H1 (cell line): Measurements from ENCODE around the gene ASIC5. TPM values are rescaled to one million over a fixed set of nuclear protein-coding genes. Genes with fewer than 3 reads are reported as not detected.

Experiments used
- BRCA1 ChIP-seq: IDR thresholded peaks from 2 replicates; pipeline ENCODE4 v1.6.1; 2012; ENCODE audit warnings: low read depth, low read length, improper control_type of control experiment
- CEBPB ChIP-seq: IDR thresholded peaks from 2 replicates; pipeline ENCODE4 v1.6.1; 2012; ENCODE audit warnings: low read depth, low read length
- KDM1A ChIP-seq: fragments of 200-600, 300-600 bp; sonication (generic); IDR thresholded peaks from 2 replicates; pipeline ENCODE4 v1.7.1; 2016; ENCODE audit warnings: mild to moderate bottlenecking, low read length, borderline replicate concordance
- POU5F1 ChIP-seq: IDR thresholded peaks from 2 replicates; pipeline ENCODE4 v1.6.1; 2011; ENCODE audit warnings: low read depth, mild to moderate bottlenecking, low read length, moderate library complexity
- RBBP5 ChIP-seq: IDR thresholded peaks from 2 replicates; pipeline ENCODE4 v1.7.1; 2012; ENCODE audit warnings: low read depth, mild to moderate bottlenecking, inconsistent platforms, low read length, moderate library complexity, borderline replicate concordance
- SP2 ChIP-seq: IDR thresholded peaks from 2 replicates; pipeline ENCODE4 v1.6.1; 2012; ENCODE audit warnings: mild to moderate bottlenecking, low read length, inconsistent platforms
- TAF1 ChIP-seq: IDR thresholded peaks from 2 replicates; pipeline ENCODE4 v1.6.1; 2011; ENCODE audit warnings: mild to moderate bottlenecking, low read depth, low read length
- polyA plus RNA-seq, 7 experiments: library from polyadenylated mRNA; depleted of rRNA in 3 of 7; stranded (reverse) in 5 of 7; unstranded in 2 of 7; fragments of >200 nt in 5 of 7; fragments of 200-250 nt in 2 of 7; gene quantifications; 1 replicate in 5 of 7; 2 replicates in 1 of 7; 4 replicates in 1 of 7; pipeline versions ENCODE4 v1.2.1 to v1.2.3, GENCODE V29; 2011 to 2013; ENCODE audit warnings: missing spikeins in 2 of 7, mixed read lengths in 2 of 7
- total RNA-seq: library from RNA; stranded (reverse); fragmentation: NEBNext Ultra II Directional; extraction: Animal tissue kit (Norgen Biotek cat#: 25700); gene quantifications from 2 replicates; pipeline ENCODE4 v1.2.1, GENCODE V29; 2021
- TF ChIP-seq, protein P1 (sequence below): fragments of 300-600 bp; sonication (generic); IDR thresholded peaks from 2 replicates; pipeline ENCODE4 v1.7.1; 2012; ENCODE audit warnings: low read length, moderate library complexity, mild to moderate bottlenecking, inconsistent platforms; ENCODE audit not compliant: insufficient replicate concordance
- TF ChIP-seq, protein P2 (sequence below): IDR thresholded peaks from 2 replicates; pipeline ENCODE4 v1.6.1; 2012; ENCODE audit warnings: inconsistent platforms
- TF ChIP-seq, protein P3 (sequence below): IDR thresholded peaks from 2 replicates; pipeline ENCODE4 v1.6.1; 2012; ENCODE audit warnings: low read length, inconsistent platforms

Gene ASIC5
- total and polyA plus RNA-seq, 2 of the 8 experiments (the other 6 are each of a cell fraction or from before 2014, with no cell fraction given) = not detected

DNA sequence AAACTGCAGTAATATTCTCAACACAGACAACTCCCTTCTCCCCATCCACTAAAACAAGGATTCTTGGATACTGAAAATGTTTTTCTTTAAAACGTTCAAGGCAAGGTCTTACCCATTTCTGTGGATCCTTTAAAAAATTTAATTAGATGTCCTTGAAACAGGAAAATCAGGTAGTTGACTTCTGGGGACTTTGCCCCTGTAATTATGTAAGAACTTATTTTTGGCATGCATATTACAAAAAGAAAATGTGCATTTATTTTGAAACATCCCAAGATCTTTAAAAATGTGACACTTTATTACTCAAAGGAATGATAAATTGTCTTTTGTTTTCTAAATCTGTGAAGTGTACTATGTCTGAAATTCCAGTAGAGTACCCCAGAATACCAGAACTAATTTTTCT is 81.4 kb downstream of the ASIC5 start (continued):
- TF ChIP-seq, protein P1, sequence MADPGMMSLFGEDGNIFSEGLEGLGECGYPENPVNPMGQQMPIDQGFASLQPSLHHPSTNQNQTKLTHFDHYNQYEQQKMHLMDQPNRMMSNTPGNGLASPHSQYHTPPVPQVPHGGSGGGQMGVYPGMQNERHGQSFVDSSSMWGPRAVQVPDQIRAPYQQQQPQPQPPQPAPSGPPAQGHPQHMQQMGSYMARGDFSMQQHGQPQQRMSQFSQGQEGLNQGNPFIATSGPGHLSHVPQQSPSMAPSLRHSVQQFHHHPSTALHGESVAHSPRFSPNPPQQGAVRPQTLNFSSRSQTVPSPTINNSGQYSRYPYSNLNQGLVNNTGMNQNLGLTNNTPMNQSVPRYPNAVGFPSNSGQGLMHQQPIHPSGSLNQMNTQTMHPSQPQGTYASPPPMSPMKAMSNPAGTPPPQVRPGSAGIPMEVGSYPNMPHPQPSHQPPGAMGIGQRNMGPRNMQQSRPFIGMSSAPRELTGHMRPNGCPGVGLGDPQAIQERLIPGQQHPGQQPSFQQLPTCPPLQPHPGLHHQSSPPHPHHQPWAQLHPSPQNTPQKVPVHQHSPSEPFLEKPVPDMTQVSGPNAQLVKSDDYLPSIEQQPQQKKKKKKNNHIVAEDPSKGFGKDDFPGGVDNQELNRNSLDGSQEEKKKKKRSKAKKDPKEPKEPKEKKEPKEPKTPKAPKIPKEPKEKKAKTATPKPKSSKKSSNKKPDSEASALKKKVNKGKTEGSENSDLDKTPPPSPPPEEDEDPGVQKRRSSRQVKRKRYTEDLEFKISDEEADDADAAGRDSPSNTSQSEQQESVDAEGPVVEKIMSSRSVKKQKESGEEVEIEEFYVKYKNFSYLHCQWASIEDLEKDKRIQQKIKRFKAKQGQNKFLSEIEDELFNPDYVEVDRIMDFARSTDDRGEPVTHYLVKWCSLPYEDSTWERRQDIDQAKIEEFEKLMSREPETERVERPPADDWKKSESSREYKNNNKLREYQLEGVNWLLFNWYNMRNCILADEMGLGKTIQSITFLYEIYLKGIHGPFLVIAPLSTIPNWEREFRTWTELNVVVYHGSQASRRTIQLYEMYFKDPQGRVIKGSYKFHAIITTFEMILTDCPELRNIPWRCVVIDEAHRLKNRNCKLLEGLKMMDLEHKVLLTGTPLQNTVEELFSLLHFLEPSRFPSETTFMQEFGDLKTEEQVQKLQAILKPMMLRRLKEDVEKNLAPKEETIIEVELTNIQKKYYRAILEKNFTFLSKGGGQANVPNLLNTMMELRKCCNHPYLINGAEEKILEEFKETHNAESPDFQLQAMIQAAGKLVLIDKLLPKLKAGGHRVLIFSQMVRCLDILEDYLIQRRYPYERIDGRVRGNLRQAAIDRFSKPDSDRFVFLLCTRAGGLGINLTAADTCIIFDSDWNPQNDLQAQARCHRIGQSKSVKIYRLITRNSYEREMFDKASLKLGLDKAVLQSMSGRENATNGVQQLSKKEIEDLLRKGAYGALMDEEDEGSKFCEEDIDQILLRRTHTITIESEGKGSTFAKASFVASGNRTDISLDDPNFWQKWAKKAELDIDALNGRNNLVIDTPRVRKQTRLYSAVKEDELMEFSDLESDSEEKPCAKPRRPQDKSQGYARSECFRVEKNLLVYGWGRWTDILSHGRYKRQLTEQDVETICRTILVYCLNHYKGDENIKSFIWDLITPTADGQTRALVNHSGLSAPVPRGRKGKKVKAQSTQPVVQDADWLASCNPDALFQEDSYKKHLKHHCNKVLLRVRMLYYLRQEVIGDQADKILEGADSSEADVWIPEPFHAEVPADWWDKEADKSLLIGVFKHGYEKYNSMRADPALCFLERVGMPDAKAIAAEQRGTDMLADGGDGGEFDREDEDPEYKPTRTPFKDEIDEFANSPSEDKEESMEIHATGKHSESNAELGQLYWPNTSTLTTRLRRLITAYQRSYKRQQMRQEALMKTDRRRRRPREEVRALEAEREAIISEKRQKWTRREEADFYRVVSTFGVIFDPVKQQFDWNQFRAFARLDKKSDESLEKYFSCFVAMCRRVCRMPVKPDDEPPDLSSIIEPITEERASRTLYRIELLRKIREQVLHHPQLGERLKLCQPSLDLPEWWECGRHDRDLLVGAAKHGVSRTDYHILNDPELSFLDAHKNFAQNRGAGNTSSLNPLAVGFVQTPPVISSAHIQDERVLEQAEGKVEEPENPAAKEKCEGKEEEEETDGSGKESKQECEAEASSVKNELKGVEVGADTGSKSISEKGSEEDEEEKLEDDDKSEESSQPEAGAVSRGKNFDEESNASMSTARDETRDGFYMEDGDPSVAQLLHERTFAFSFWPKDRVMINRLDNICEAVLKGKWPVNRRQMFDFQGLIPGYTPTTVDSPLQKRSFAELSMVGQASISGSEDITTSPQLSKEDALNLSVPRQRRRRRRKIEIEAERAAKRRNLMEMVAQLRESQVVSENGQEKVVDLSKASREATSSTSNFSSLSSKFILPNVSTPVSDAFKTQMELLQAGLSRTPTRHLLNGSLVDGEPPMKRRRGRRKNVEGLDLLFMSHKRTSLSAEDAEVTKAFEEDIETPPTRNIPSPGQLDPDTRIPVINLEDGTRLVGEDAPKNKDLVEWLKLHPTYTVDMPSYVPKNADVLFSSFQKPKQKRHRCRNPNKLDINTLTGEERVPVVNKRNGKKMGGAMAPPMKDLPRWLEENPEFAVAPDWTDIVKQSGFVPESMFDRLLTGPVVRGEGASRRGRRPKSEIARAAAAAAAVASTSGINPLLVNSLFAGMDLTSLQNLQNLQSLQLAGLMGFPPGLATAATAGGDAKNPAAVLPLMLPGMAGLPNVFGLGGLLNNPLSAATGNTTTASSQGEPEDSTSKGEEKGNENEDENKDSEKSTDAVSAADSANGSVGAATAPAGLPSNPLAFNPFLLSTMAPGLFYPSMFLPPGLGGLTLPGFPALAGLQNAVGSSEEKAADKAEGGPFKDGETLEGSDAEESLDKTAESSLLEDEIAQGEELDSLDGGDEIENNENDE = no peak
- TF ChIP-seq TAF1 (no peak), KDM1A (no peak), POU5F1 (no peak), SP2 (no peak), BRCA1 (no peak), RBBP5 (no peak), CEBPB (no peak)
- TF ChIP-seq, protein P2, sequence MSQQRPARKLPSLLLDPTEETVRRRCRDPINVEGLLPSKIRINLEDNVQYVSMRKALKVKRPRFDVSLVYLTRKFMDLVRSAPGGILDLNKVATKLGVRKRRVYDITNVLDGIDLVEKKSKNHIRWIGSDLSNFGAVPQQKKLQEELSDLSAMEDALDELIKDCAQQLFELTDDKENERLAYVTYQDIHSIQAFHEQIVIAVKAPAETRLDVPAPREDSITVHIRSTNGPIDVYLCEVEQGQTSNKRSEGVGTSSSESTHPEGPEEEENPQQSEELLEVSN = no peak
- TF ChIP-seq, protein P3, sequence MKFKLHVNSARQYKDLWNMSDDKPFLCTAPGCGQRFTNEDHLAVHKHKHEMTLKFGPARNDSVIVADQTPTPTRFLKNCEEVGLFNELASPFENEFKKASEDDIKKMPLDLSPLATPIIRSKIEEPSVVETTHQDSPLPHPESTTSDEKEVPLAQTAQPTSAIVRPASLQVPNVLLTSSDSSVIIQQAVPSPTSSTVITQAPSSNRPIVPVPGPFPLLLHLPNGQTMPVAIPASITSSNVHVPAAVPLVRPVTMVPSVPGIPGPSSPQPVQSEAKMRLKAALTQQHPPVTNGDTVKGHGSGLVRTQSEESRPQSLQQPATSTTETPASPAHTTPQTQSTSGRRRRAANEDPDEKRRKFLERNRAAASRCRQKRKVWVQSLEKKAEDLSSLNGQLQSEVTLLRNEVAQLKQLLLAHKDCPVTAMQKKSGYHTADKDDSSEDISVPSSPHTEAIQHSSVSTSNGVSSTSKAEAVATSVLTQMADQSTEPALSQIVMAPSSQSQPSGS = no peak
